ENCODE data around the gene FLII.

FLII gene

DNA sequence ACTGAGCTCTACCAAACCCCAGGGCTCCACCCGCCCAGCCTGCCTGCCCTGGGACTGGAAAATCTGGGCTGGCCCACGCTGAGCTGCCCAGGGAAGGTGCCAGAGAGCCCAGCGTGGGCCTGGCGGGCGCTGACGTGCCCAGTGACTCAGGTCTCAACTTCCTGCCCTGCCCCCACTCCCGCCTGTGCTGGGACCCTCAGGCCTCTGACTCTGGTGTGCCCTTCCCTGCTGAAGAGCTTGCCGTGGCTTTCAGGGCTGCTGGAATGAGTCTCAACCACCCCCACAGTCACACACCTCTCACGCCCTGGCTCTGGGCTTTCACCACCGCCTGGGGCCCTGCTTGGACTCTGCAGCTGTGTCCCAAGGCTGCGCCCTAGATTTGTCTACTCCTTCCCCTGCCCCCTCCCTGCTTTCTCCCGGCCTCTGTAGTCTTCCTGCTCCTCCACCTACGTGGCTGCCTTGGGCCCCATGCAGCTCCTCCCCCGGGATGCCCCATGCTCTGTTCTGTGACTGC is 22.7 kb downstream of the FLII start:
- in situ Hi-C loops (cut with MboI; ENCODE audit: low pct_unique_long_range_greater_than_20kb, low sequenced_read_pairs, unreplicated experiment): no loop called here
- TF ChIP-seq, protein P1, sequence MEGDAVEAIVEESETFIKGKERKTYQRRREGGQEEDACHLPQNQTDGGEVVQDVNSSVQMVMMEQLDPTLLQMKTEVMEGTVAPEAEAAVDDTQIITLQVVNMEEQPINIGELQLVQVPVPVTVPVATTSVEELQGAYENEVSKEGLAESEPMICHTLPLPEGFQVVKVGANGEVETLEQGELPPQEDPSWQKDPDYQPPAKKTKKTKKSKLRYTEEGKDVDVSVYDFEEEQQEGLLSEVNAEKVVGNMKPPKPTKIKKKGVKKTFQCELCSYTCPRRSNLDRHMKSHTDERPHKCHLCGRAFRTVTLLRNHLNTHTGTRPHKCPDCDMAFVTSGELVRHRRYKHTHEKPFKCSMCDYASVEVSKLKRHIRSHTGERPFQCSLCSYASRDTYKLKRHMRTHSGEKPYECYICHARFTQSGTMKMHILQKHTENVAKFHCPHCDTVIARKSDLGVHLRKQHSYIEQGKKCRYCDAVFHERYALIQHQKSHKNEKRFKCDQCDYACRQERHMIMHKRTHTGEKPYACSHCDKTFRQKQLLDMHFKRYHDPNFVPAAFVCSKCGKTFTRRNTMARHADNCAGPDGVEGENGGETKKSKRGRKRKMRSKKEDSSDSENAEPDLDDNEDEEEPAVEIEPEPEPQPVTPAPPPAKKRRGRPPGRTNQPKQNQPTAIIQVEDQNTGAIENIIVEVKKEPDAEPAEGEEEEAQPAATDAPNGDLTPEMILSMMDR (IDR thresholded peaks at IDR 0.05; ENCODE audit: extremely low read depth, insufficient read depth, missing control alignments): no peak
- DNase-seq (ENCODE audit: low spot score): no peak

DNA sequence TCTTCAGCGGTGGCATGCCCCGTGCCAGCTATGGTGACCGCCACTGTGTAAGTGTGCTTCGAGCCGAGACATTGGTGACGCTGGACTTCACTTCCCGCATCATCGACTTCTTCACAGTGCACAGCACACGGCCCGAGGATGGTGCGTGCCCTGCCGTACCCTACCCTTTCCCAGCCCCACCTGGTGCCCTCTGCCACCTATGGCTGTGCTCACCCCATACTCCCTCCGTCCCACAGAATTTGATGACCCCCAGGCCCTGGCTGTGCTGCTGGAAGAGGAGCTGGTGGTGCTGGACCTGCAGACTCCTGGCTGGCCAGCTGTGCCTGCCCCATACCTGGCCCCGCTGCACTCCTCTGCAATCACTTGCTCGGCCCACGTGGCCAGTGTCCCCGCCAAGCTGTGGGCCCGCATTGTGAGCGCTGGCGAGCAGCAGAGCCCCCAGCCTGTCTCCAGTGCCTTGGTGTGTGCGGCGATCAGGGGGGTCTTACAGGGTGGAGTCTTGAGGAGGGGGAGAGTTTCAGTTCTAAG is 23.6 kb downstream of the FLII start:
- TF ChIP-seq, protein P1 (IDR thresholded peaks at IDR 0.05; ENCODE audit: extremely low read depth, insufficient read depth, missing control alignments): no peak
- in situ Hi-C loops (cut with MboI; ENCODE audit: low pct_unique_long_range_greater_than_20kb, low sequenced_read_pairs, unreplicated experiment): no loop called here
- DNase-seq (ENCODE audit: low spot score): no peak

DNA sequence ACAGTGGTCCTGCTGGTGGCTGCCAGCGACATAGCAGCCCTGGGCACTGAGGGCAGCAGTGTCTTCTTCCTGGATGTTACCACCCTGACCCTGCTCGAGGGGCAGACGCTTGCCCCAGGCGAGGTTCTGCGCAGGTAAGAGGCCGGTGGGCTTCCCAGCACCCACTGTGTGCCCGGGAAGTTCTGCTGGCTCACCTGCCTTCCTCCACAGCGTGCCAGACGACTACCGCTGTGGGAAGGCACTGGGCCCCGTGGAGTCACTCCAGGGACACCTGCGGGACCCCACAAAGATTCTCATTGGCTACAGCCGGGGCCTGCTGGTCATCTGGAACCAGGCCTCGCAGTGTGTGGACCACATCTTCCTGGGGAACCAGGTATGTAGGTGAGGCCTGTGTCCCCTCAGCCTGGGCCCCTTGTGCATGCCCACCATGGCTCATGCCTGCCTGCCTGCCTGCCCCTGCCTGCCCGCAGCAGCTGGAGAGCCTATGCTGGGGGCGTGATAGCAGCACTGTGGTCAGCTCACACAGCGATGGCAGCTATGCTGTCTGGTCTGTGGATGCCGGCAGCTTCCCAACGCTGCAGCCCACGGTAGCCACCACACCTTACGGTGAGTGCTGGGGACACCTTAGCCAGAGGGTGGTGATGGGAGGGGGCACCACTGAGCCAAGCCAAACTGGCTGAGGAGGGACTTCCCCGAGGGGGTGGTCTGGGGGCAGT is 24.6 kb downstream of the FLII start:
- DNase-seq (ENCODE audit: low spot score): no peak
- in situ Hi-C loops (cut with MboI; ENCODE audit: low pct_unique_long_range_greater_than_20kb, low sequenced_read_pairs, unreplicated experiment): no loop called here
- TF ChIP-seq, protein P1 (IDR thresholded peaks at IDR 0.05; ENCODE audit: extremely low read depth, insufficient read depth, missing control alignments): no peak

DNA sequence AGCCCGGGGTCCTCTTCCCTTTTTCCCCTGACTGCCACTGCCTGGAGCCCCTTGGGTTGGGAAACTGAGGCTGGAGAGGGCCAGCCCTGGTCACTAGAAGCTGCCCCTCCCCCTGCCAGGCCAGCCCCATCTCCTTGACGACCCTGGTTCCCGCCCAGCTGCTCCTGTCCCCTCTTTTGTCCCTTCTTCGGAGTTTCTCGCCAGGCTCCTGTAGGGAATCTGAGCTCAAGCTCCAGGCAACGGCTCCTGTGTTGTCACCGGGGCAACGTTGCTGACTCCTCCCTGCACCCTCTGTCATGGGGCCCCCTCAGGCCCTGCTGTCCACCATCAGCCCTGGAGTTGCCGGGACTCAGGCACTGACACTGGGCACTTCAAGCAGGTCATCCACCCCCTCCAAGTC is 27.4 kb downstream of the FLII start:
- in situ Hi-C loops (cut with MboI; ENCODE audit: low pct_unique_long_range_greater_than_20kb, low sequenced_read_pairs, unreplicated experiment): no loop called here
- TF ChIP-seq, protein P1 (IDR thresholded peaks at IDR 0.05; ENCODE audit: extremely low read depth, insufficient read depth, missing control alignments): no peak
- DNase-seq (ENCODE audit: low spot score): no peak

DNA sequence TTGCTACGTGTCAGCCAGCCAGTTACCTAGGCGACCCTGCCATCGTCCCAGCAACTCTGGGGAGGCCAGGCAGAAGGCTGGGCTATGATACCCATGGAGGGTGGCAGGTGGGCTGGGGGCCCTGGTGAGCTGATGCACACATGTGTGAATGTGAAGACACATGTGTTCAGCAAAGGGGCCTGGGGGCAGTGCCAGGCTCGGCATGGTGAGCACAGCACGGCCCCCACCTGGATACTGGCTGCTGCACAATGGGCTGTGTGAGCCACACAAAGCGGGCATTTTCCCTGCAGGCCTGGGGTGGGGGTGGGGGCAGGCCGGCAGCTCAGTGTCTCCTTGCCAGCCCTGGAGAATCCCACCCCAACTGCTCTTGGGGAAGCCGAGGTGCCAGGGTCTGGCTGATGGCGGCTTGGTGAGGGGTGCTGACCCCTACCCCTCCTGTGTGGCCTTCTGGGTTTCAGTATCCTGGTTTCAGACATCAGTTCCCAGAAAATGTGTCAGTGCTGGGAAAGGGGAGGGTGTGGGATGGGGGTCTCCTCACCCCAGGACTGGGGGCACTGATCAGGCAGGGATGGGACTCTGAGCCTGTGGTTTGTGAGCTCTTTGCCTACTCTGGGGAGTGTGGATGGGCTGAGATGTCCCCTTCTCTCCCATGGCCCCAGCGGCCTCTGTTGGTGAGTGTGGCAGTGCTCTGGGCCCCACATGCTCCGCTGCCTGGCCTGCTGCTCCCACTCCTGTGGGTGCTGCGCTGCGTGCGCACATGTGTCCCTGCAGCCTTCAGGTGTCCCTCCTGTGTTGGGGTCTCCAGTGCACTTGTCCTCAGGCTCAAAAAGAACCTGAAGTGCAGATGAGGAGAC is 28.0 kb downstream of the FLII start:
- DNase-seq (ENCODE audit: low spot score): no peak
- in situ Hi-C loops (cut with MboI; ENCODE audit: low pct_unique_long_range_greater_than_20kb, low sequenced_read_pairs, unreplicated experiment): no loop called here
- TF ChIP-seq, protein P1 (IDR thresholded peaks at IDR 0.05; ENCODE audit: extremely low read depth, insufficient read depth, missing control alignments): no peak

DNA sequence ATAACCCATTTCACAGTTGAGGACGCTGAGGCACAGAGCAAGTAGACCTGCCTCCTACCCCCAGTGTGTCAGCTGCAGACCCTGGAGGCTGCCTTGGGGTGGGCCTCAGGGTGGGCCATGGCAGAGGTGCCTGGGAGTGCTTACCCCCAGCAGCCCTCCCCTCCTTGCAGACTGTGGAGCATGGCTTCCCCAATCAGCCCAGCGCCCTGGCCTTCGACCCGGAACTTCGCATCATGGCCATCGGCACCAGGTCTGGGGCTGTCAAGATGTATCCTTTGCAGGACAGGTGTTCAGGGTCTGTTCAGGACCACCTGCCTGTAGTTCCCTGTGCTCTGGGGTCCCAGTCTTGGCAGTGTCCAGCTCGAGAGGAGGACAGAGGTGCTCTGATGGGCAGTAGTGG is 28.8 kb downstream of the FLII start:
- DNase-seq (ENCODE audit: low spot score): no peak
- in situ Hi-C loops (cut with MboI; ENCODE audit: low pct_unique_long_range_greater_than_20kb, low sequenced_read_pairs, unreplicated experiment): no loop called here
- TF ChIP-seq, protein P1 (IDR thresholded peaks at IDR 0.05; ENCODE audit: extremely low read depth, insufficient read depth, missing control alignments): no peak
